ENCODE results near the gene PRKCZ. TPM values are rescaled to one million over a fixed set of nuclear protein-coding genes. Genes with fewer than 3 reads are reported as not detected.

Gene PRKCZ
- polyA plus RNA-seq, 1 of the 3 experiments (the other 2 are of a cell fraction), result 24.2 TPM

GRCh38 chr1:2047749-2048729 is 2.2 kb upstream of the PRKCZ start:
- TF ChIP-seq SIN3A (IDR thresholded peaks at IDR 0.05; ENCODE audit: borderline replicate concordance, low read depth, low read length) (no peak), RCOR1 (IDR thresholded peaks at IDR 0.05; ENCODE audit: low read length) (no peak), SMC3 (IDR thresholded peaks at IDR 0.05; ENCODE audit: low read depth, low read length) (no peak), YY1 (IDR thresholded peaks at IDR 0.05; ENCODE audit: low read depth) (no peak), JUND (IDR thresholded peaks at IDR 0.05) (no peak), PBX3 (IDR thresholded peaks at IDR 0.05) (no peak), MAX (IDR thresholded peaks at IDR 0.05; ENCODE audit: low read depth) (no peak), RXRA (IDR thresholded peaks at IDR 0.05; ENCODE audit: borderline replicate concordance, low read depth) (no peak), NRF1 (IDR thresholded peaks at IDR 0.05; ENCODE audit: low read depth, low read length) (no peak), TAF1 (IDR thresholded peaks at IDR 0.05; ENCODE audit: borderline replicate concordance, low read depth, low read length) (no peak), CHD2 (IDR thresholded peaks at IDR 0.05; ENCODE audit: low read length, partially characterized antibody) (no peak), ELF1 (IDR thresholded peaks at IDR 0.05) (no peak), RAD21 (IDR thresholded peaks at IDR 0.05; ENCODE audit: low read length) (no peak)
- TF ChIP-seq, protein P1, sequence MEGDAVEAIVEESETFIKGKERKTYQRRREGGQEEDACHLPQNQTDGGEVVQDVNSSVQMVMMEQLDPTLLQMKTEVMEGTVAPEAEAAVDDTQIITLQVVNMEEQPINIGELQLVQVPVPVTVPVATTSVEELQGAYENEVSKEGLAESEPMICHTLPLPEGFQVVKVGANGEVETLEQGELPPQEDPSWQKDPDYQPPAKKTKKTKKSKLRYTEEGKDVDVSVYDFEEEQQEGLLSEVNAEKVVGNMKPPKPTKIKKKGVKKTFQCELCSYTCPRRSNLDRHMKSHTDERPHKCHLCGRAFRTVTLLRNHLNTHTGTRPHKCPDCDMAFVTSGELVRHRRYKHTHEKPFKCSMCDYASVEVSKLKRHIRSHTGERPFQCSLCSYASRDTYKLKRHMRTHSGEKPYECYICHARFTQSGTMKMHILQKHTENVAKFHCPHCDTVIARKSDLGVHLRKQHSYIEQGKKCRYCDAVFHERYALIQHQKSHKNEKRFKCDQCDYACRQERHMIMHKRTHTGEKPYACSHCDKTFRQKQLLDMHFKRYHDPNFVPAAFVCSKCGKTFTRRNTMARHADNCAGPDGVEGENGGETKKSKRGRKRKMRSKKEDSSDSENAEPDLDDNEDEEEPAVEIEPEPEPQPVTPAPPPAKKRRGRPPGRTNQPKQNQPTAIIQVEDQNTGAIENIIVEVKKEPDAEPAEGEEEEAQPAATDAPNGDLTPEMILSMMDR (IDR thresholded peaks at IDR 0.05), result no peak
- TF ChIP-seq, protein P2, sequence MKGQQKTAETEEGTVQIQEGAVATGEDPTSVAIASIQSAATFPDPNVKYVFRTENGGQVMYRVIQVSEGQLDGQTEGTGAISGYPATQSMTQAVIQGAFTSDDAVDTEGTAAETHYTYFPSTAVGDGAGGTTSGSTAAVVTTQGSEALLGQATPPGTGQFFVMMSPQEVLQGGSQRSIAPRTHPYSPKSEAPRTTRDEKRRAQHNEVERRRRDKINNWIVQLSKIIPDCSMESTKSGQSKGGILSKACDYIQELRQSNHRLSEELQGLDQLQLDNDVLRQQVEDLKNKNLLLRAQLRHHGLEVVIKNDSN (IDR thresholded peaks at IDR 0.05; ENCODE audit: borderline replicate concordance, low read depth), result no peak
- no peak overlapping the region for H3K4me2 ChIP-seq
- no peaks in the 10 kb centered on the region for H3K36me3 ChIP-seq (replicated peaks in 1 of 2; ENCODE audit: control insufficient read depth in 1 of 2, insufficient read depth in 2 of 2, low read length in 1 of 2)
- ChIA-PET POLR2A (no interaction called here), CTCF (interaction anchor here (1.4 to 6.9 kb wide), 6 partner anchors 16 to 107 kb away, joined by 3 to 138 read pairs (median 18); no protein-coding TSS in a partner anchor)
- peaks cover 0 to 17% of the 10 kb centered on the region in 2 experiments; a peak in 1 of 4 replicates for H3K4me1 ChIP-seq (ENCODE audit: control insufficient read depth in 1 of 2, insufficient read depth in 2 of 2, low read depth in 1 of 2, low read length in 1 of 2)
- no peak overlapping the region for H3K27ac ChIP-seq (ENCODE audit: low read depth in 2 of 2, low read length in 1 of 2)
- H3K9me3 ChIP-seq, result no peaks in the 10 kb centered on the region
- no peak overlapping the region for H3K9ac ChIP-seq
- no peaks in the 10 kb centered on the region for H3F3A ChIP-seq (replicated peaks; ENCODE audit: insufficient read depth)
- no peak for DNase-seq
- no peak overlapping the region for H3K4me3 ChIP-seq (ENCODE audit: low read depth in 2 of 2, low read length in 1 of 2)
- H3K27me3 ChIP-seq (ENCODE audit: insufficient read depth), result no peaks in the 10 kb centered on the region
- H3K9me2 ChIP-seq, result no peaks in the 10 kb centered on the region
- H4K20me1 ChIP-seq (ENCODE audit: insufficient read depth), result no peaks in the 10 kb centered on the region
- no peak overlapping the region for H2AFZ ChIP-seq (ENCODE audit: low read depth)
- H3K79me2 ChIP-seq (ENCODE audit: insufficient read depth), result no peaks in the 10 kb centered on the region
- 89% methylated on average over 12 of the region's 25 CpGs for WGBS (ENCODE audit: low lambda C conversion rate)

All from SK-N-SH (cell line).